CD4-positive, alpha-beta T cell (primary cell): Measurements from ENCODE around the gene DTX3. TPM values are rescaled to one million over a fixed set of nuclear protein-coding genes. Genes with fewer than 3 reads are reported as not detected.

Source experiments
- ATAC-seq: fragments of 200-7000 bp; cut with Tn5 transposase; one replicate; pipeline ENCODE4 v1.10.0; 2022; ENCODE audit warnings: mild to moderate bottlenecking; ENCODE audit not compliant: poor library complexity
- CTCF ChIA-PET: fragments of 350-600 bp; sonication (Branson Sonifier 250); formaldehyde crosslinking; loops from one replicate; lab custom pipeline; 2021; ENCODE audit warnings: antibody characterized with exemption, inconsistent platforms; lab: Charles Lee
- POLR2A ChIA-PET: fragments of 350-600 bp; sonication (Branson Sonifier 250); formaldehyde crosslinking; loops from one replicate; lab custom pipeline; 2021; ENCODE audit warnings: antibody characterized with exemption, inconsistent platforms; lab: Charles Lee
- DNase-seq, 14 experiments: peaks; one replicate each; pipeline ENCODE4 v3.0.0-alpha.2; 2013 to 2020; ENCODE audit warnings: mixed read lengths in 2 of 14
- H3K27ac ChIP-seq, 2 donors: one replicate each; pipeline versions ENCODE4 v1.5.1 to v1.7.0; 2013; ENCODE audit warnings: low read length in 2 of 2, low read depth in 1 of 2, mild to moderate bottlenecking in 1 of 2
- H3K27me3 ChIP-seq, 2 experiments: 1 replicate in 1 of 2; 2 replicates in 1 of 2; pipeline versions ENCODE4 v1.6.1 to v1.7.0; 2013; ENCODE audit warnings: low read length in 2 of 2, control low read depth in 1 of 2, mild to moderate bottlenecking in 1 of 2, moderate library complexity in 1 of 2; ENCODE audit not compliant: insufficient read depth in 2 of 2, control insufficient read depth in 1 of 2
- H3K36me3 ChIP-seq: one replicate; pipeline ENCODE4 v1.6.1; 2013; ENCODE audit warnings: low read length, control low read depth; ENCODE audit not compliant: insufficient read depth
- H3K4me1 ChIP-seq: one replicate; pipeline ENCODE4 v1.6.1; 2013; ENCODE audit warnings: low read length, control low read depth; ENCODE audit not compliant: insufficient read depth
- H3K4me3 ChIP-seq: one replicate; pipeline ENCODE4 v1.5.1; 2013; ENCODE audit warnings: mild to moderate bottlenecking, low read length, moderate library complexity
- H3K9me3 ChIP-seq, 2 experiments: 1 replicate in 1 of 2; 2 replicates in 1 of 2; pipeline versions ENCODE4 v1.6.1 to v1.7.0; 2013; ENCODE audit warnings: low read length in 2 of 2, mild to moderate bottlenecking in 2 of 2, control low read depth in 1 of 2, moderate library complexity in 1 of 2; ENCODE audit not compliant: control insufficient read depth in 1 of 2, insufficient read depth in 1 of 2
- H3K27ac Mint-ChIP-seq: one replicate; pipeline ENCODE4 v1.8.0; 2020; ENCODE audit warnings: mixed read lengths
- H3K27me3 Mint-ChIP-seq: one replicate; pipeline ENCODE4 v1.8.0; 2021; ENCODE audit warnings: mixed read lengths
- H3K36me3 Mint-ChIP-seq: one replicate; pipeline ENCODE4 v1.8.0; 2021; ENCODE audit warnings: low read depth, mixed read lengths
- H3K4me1 Mint-ChIP-seq: one replicate; pipeline ENCODE4 v1.8.0; 2021; ENCODE audit warnings: low read depth, mixed read lengths
- H3K4me3 Mint-ChIP-seq: one replicate; pipeline ENCODE4 v1.8.0; 2020; ENCODE audit warnings: mild to moderate bottlenecking, mixed read lengths
- H3K9me3 Mint-ChIP-seq: one replicate; pipeline ENCODE4 v1.8.0; 2020; ENCODE audit warnings: mixed read lengths
- CTCF ChIP-seq: fragments of 200-600 bp; IDR thresholded peaks from one replicate; pipeline ENCODE4 v1.8.0; 2022; ENCODE audit warnings: antibody characterized with exemption, mild to moderate bottlenecking
- intact Hi-C, 2 experiments: fragments of 100-400 bp; cut with DNase I in 1 of 2; cut with micrococcal nuclease in 1 of 2; formaldehyde crosslinking; loops; one replicate each; pipeline versions ENCODE4 v1.15.1 to v1.9.0; 2023 to 2025; cut with DNase I, micrococcal nuclease
- polyA plus RNA-seq, 2 donors: library from polyadenylated mRNA; unstranded; fragments of 120-200 nt; gene quantifications; one replicate each; pipeline ENCODE4 v1.2.1, GENCODE V29; 2013
- total RNA-seq, 174 experiments: library from RNA in 2 of 174; stranded (reverse) in 2 of 174; gene quantifications; one replicate each; pipeline ENCODE4 v1.2.3 and lab custom pipeline; 2021 to 2026

DTX3 gene
- total RNA-seq (10 to 100 TPM; 28.6 to 29.4 TPM), total RNA-seq (lab: John Stamatoyannopoulos, UW) (7.3 to 51.4 (median 24.3) reads per million in 172 experiments)
- 17.7 TPM for polyA plus RNA-seq (2013, experiment 1 of 2)
- 24.5 TPM for polyA plus RNA-seq (2013, experiment 2 of 2)

GRCh38 chr12:57604454-57604991 is at the start of gene DTX3:
TSS of gene DTX3 (plus strand) at chr12:57604824. CDS start at chr12:57606518, 1,694 bp downstream.
- Histone ChIP-seq H3K36me3 (peaks cover 31% of the 10 kb centered on the region), H3K27ac (peak within 1 kb of the TSS; percentile 45 to 52), H3K9me3 (no peaks in the 10 kb centered on the region), H3K4me1 (peaks cover 25% of the 10 kb centered on the region), H3K4me3 (peak within 1 kb of the TSS; percentile 74), H3K27me3 (no peaks in the 10 kb centered on the region)
- peak within 1 kb of the TSS; percentile 92 for H3K4me3 Mint-ChIP-seq
- ChIA-PET CTCF (interaction anchor here (2.0 to 3.9 kb wide), 2 partner anchors 21 kb away, joined by 12 to 15 read pairs; no protein-coding TSS in a partner anchor), POLR2A (interaction anchor here (1.6 kb wide), 1 partner anchor 12 kb away, joined by 4 read pairs; no protein-coding TSS in a partner anchor)
- ATAC-seq (peak; percentile 65), DNase-seq (peak in 7 of 14 experiments; percentile 15 to 65 (median 47))
- intact Hi-C loops = no loop called here
- peaks cover 46% of the 10 kb centered on the region for H3K36me3 Mint-ChIP-seq
- H3K27ac Mint-ChIP-seq = peak within 1 kb of the TSS; percentile 81
- no peak for TF ChIP-seq CTCF
- peaks cover 32% of the 10 kb centered on the region for H3K4me1 Mint-ChIP-seq
- H3K27me3 Mint-ChIP-seq = no peaks in the 10 kb centered on the region
- no peaks in the 10 kb centered on the region for H3K9me3 Mint-ChIP-seq

- Histone ChIP-seq H3K27me3 (peaks cover 0 to 2% of the 10 kb centered on the region in 2 experiments), H3K36me3 (no peaks in the 10 kb centered on the region), H3K4me3 (no peak overlapping the region), H3K9me3 (no peaks in the 10 kb centered on the region), H3K27ac (no peak overlapping the region), H3K4me1 (peaks cover 8% of the 10 kb centered on the region)
- no peak for TF ChIP-seq CTCF
- Mint-ChIP-seq H3K4me1 (peaks cover 8% of the 10 kb centered on the region), H3K36me3 (no peaks in the 10 kb centered on the region), H3K9me3 (no peaks in the 10 kb centered on the region), H3K27ac (no peak overlapping the region), H3K27me3 (peaks cover 4% of the 10 kb centered on the region), H3K4me3 (no peak overlapping the region)
- no peak for DNase-seq
- ChIA-PET CTCF (no interaction called here), POLR2A (no interaction called here)
- intact Hi-C loops = loop anchor here in 1 of 2 experiments (10.0 kb wide), 1 partner anchor 1010 kb away; no protein-coding TSS in a partner anchor
- no peak for ATAC-seq
Observed at GRCh38 chr12:57554897-57555296, 49.7 kb upstream of the DTX3 start.

- DNase-seq = no peak
- Mint-ChIP-seq H3K27me3 (peaks cover 5% of the 10 kb centered on the region), H3K36me3 (no peaks in the 10 kb centered on the region), H3K4me3 (no peak overlapping the region), H3K4me1 (no peaks in the 10 kb centered on the region), H3K27ac (no peak overlapping the region), H3K9me3 (no peaks in the 10 kb centered on the region)
- no peak overlapping the region for H3K27ac ChIP-seq
- TF ChIP-seq CTCF = no peak
- no peaks in the 10 kb centered on the region for H3K27me3 ChIP-seq
- intact Hi-C loops = loop anchor here in 1 of 2 experiments (10.0 kb wide), 1 partner anchor 1014 kb away; no protein-coding TSS in a partner anchor
- ChIA-PET CTCF (no interaction called here), POLR2A (no interaction called here)
- no peaks in the 10 kb centered on the region for H3K9me3 ChIP-seq
- H3K4me1 ChIP-seq = no peaks in the 10 kb centered on the region
- no peak for ATAC-seq
- no peaks in the 10 kb centered on the region for H3K36me3 ChIP-seq
- H3K4me3 ChIP-seq = no peak overlapping the region
Observed at GRCh38 chr12:57558864-57559263, 45.8 kb upstream of the DTX3 start.
